ENCODE data around the gene NCBP3.
"Not testable (repeated sequence)": the region's sequence is repeated elsewhere in the genome, so short reads cannot be mapped to it uniquely, and the experiment has no call there.

The NCBP3 gene

DNA sequence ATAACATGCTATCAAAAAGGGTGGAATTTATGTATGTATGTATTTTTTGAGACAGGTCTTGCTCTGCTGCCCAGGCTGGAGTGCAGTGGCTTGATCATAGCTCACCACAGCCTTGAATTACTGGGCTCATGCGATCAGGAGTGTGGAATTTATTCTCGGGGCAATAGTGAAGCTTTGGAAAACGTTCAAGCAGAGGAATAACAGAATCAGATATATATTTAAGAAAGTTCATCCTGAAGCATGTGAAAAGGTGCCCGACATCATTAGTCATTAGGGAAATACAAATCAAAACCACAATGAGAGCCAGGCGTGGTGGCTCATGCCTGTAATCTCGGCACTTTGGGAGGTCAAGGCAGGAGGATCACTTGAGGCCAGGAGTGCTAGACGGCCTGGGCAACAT, 37.3 kb downstream of the NCBP3 start:
- DNase-seq, result no peak

DNA sequence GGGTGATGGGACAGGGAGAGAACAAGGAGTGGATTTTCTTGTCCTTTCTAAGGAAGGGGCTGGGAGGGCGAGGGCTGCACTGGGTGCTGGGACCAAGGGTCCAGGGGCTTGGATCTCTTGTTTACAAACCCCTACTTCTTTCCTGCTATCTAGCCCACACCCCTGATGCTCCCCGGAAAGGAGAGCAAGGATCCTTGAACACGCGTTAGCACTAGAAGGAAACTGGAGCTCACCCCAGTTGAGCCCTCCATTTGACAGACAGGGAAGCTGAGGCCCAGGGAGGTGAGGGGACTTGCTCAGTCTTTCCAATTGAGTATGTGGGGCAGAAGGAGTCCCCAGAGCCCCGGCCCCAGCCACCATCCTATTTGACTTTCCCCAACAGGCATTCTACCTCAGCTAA, 40.5 kb downstream of the NCBP3 start:
- no peak for DNase-seq

DNA sequence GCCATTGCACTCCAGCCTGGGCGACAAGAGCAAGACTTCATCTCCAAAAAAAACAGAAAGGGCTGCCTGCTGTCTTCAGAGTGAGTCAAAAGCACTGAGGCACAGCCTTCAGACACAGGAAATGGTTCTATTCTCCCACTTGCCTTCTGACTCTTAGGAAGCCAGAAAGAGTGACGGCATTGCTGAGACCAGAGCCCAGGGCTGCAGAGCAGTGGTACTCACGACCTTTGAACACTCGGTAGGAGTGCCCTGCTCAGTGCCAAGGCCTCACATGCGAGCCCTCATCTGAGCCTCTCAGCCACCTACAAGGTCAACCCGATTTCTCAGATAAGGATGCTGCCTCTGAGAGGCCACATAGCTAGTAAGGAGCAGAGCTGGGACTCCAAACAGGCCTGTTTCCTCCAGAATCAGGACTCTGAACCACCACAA, 41.5 kb downstream of the NCBP3 start:
- DNase-seq, result no peak

DNA sequence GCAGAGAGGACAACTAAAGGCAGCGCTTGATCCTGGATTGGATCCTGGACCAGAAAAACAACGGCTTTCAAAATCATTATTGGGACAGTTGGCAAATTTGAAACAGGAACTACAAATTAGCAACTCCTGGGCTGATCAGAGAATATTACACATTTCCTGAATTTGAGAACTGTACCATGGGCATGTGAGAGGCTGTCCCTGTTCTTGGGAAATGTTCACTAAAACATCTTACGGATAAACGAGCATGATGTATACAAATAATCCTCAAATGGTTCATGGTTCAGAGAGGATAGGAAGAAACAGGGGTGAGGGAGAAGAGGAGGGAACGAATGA, 42.8 kb downstream of the NCBP3 start:
- DNase-seq, result no peak

DNA sequence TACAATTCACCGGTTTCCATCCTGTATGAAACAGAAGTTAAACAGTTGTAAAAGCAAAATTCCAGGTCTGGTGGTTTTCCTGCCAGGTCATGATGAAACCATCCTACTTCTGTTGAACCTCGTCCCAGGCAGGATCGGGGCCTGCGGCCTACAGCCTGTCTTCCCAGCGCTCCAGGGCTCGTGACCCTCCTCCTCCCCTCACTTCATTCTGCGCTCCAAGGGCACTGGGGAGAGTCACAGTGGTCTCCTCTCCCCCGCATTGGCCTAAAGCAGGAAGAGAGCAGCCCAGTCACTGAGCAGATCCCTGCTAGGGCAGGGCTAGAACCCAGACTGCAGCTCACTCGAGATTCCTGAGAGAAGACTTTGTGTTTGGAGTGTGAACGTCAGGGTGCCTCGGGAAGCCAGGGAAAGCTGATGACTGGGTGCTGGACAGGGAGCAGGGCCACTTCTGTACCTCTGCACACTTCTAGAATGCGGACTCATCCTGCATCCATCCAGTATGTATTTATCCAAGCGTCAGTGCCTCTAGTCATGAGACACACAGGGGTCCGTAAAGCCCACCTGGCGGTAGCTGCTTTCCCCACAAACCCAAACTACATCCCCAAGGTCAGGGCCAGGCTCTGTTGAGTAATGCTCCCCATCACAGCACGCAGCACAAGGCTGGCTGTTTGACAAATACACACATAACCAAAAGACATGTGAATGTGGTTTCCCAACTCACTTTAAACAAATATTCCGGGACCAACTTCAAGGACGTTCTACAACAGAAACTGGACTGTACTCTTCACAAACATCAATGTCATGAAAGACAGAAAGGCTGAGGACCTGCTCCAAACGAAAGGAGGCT, 43.4 kb downstream of the NCBP3 start:
- no peak for DNase-seq

DNA sequence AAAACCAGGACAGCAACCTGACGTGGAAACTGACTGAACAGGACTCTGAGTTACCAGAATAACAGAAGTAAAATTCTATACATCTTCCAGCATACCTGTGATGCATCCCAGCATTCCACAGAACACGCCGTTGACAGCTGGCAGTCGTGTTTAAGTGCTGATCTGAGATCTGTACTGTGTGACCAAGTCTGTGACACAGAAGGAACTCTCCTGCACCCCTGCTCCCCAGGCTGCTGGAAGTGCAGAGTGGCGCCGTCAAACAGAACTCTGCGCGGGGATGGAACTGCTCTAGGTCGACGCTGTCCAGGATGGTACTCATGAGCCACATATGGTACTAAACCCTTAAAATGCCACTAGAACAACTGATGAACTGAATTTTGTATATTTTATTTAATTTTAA, 44.3 kb downstream of the NCBP3 start:
- no peak for DNase-seq

DNA sequence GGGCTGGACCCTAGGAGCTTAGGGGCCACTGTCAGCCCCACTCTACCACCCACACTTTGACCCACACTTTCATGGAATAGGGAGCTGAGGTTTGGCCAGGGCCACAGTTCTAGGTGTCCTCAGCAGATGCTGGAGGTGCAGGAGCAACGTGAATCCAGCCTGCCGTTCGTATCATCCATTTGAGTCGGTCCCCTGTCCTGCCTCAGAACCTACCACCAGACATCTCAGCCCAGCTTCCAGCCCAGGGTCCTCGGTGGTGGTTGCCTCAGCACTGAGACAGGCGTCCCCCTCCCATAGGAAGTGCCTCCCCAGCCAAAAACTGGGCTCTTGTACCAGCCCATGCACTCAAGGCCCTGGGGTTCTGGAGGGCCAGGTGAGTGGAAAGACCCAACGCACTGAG, 44.7 kb downstream of the NCBP3 start:
- DNase-seq, result no peak

DNA sequence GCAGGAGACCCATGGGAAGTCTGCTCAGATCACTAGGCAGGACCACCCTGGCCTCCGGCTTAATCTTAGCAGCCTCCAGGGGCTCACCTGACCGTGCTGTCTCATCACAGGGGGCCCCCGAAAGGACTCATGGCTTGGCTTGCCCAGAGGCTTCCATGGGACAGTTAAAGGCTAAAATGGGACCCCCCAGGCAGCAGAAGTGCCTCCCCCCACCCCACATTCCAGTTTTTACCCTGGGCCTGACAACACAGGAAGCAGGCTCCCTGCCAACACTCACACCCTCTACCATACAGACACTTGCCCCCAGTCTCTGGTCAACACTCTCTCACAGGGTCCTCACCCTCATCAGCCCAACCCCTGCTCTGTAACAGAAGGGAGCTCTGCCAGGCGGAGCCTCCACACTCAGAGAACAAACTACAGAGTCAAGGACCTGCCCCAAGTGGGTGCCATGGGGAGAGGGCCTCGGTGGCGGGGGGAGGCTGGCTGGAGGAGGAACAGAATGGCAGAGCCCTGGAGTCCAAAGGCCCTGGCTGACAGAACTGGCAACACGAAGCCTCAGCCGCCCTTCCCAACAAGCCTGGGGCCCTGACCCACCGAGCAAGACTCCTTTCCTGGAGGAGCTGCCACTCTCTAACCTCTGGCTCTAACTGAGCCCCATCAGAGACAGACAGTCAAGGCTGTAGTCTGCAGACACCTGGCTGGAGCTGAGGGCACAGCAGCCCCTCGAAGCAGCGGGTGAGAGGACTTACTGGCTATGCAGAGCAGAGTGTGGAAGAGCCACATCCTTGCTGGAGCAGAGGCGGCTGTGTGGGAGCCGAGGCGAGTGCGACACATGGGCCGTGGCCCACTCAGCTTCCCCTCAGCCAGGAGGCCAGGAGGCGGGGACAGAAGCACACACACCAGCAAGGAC, 45.4 kb downstream of the NCBP3 start, which contains the start of gene ITGAE:
Gene ITGAE (minus strand): TSS at position 827 of the 910 bp plus-strand sequence. CDS start 44 bp downstream, at position 783.
- DNase-seq, result no peak

DNA sequence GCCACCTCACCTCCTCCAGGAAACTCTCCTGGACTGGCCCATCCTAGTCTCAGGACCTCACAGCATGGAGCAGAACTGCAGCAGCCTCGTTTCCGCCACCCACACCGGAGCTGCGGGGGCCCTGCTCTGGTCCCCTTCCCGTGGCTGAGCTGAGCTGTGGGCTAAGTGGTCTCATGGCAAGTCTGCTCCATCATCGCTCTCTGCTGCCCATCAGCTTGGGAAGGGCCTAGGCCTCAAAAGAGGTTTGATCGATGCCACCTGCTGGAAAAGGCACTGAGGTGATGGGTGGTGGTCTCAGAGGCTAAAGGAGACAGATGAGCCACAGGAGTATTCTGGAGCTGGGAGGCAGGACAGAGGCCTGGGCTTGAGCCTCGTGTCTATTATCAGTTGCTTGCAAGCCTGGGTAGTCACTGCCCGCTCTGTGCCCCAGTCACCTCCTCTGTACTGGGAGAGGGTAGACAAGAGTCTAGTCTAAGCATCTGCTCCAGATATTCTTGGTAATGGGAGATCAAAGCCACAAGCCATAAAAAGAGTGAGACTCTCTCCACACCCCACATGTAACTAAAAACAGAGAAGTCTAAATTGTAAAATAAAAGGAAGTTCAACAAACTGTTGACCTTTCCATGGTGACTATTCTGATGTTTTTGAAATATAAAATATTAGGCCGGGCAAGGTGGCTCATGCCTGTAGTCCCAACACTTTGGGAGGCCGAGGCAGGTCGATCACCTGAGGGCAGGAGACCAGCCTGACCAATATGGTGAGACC, 46.7 kb downstream of the NCBP3 start:
- DNase-seq, result no peak

DNA sequence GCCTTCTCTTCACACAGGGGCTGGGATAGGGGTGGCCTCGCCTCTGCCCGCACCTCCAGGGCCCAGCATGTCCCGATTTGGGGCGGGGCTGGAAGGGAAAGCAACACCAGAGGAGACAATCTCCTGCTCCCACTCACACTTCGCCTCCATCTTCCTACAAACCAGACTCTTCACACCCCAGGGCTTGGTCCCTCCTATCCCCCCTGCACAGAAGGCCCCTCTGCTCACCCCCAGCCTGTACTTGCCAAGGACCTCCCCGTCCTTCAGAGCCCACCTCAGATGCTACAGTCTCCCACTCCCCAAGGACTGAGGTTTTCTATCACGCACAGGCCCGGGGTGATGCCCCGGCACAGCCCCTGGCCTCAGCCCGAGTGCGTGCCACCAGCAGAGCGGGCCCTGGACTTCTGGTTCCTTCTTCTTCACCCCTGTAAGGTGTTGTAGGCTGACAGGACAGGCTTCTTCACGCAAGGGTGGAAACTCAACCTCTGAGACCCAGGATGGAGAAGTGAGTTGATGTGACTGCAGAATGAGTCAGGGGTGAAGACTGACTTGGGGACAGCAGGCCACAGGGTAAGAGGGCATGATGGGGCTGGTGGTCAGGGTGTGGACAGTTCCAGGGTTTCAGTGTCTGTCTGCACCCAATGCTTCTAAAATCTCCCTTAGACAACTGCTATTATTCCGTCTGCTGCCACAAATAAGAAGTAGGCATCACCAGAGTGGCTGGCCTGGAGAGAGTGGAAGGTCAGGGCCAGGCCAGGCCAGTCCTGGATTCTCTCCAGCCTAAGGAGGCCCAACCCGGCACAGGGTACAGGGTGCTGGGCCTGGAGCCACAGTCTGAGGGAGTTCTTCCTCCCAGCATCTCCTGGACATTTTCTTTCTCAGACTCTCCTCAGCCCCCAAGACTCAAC, 47.5 kb downstream of the NCBP3 start:
- no peak for DNase-seq

DNA sequence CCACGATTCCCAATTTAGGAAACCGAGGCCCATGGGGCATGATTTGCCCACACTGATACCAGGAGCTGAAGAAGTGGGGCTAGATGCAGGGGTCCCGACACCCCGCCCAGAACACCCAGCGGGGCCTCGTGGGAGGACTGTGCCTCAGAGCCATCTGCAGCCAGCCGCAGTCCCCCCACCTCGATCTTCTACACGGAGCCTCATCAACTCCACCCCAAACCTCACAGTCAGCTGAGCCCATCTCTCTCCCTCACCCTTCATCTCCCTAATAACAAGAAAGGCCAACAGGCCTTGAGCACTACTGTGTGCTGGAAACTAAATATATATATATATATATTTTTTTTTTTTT, 49.2 kb downstream of the NCBP3 start:
- DNase-seq, result no peak

DNA sequence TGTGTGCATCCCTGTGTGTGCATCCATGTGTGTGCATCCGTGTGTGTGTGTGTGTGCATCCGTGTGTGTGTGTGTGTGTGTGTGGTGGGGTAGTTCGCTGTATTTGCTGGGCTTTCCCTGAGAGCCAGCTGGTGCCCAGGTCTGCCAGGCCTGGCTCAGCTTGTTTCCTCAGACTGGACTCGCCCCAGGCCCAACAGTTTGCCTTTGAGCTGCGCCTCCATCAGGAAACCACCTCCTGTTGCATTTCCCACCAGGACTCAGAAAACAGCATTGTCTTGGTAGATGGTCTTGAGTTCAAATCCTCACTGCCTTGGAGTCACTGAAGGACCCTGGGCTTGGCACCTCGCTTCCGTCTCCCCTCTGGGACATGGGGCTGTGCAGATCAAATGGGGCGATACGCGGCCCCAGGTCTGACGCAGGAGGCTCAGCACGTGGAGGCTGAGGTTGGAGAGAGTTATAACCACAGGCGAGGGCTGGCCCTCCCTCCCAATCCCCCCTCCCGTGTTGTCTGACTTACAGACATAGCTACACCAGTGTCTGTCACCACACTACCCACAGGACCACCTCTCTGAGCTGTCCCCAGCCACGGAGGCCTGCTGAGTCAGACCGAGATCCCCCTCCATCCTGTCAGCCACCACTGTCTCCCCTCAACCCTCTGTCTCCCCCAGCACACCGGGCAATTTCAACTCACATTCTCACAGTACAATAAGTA, 49.8 kb downstream of the NCBP3 start:
- no peak for DNase-seq

DNA sequence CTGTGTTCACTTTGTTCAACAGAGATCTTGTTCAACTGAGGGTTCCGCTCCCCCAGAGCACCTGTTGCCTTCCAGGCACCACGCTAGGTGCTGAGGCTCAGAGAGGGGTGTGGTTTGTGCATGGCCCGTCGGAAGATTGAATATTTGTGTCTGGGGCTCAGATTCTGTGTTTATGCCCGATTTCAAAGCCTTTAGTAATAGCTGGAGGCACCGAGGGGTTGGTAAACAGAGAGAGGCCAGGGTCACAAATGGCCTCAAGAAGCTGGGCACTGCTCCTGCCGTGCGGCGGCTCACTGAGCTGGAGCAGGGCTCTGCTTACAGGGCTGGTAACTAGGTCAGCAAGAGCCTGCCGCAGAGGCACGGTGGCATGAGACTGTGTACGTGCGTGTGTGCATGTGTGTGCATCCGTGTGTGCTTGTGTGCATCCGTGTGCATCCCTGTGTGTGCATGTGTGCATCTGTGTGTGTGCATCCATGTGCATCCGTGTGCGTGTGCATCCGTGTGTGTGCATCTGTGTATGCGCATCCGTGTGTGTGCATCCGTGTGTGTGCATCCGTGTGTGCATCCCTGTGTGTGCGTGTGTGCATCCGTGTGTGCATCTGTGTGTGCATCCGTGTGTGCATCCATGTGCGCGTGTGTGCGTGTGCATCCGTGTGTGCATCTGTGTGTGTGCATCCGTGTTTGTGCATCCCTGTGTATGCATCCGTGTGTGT, 50.5 kb downstream of the NCBP3 start:
- DNase-seq, result no peak

DNA sequence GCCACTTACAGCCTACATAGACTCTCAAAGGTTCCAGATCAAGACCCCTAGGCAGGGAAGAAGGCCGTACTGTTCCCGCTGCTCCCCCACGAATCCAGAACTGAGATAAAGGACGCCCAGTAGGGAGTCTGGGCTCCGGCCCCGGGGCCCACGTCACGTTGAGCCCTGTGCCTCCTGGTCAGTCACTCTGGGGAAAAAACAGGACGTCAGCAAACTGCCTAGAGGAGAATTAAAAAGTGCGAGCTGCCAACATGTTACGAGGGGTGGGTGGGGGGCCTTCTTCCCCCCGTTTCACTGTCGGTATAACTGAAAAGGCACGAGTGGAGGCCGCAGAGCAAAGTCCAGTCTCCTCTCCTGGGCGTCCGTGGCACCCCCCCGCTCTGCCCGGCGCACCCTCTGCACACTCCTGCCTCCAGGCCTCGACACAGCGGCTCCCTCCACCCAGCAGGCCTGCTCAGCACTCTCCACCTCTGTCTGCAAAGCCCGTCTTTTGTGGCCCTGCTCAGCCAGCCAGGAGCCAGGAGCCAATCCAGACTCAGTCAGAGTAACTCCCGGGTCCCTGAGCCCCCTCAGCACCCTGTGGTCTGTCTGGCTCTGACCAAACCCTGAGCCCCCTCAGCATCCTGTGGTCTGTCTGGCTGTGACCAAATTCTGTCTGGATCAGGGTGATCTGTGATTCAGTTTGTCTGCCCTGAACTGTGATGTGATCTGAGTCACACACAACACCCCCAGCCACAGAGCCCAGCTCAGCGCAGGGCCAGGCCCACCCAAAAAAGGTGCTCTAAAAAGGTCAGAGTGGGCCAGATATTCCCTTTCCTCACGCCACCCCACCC, 51.3 kb downstream of the NCBP3 start:
- no peak for DNase-seq

DNA sequence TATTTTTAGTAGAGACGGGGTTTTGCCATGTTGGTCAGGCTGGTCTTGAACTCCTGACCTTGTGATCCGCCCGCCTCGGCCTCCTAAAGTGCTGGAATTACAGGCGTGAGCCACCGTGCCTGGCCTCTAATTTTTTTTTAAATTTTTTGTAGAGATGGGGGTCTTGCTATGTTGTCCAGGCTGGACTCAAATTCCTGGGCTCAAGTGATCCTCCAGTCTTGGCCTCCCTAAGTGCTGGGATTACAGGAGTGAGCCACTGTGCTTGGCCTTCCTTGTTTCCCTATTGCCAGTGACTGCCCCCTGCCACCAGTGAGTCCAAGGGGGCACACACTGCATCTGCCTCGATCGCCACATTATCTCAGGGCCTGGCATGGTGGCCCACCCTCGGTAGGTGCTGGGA, 51.9 kb downstream of the NCBP3 start:
- DNase-seq, result not testable (repeated sequence)

DNA sequence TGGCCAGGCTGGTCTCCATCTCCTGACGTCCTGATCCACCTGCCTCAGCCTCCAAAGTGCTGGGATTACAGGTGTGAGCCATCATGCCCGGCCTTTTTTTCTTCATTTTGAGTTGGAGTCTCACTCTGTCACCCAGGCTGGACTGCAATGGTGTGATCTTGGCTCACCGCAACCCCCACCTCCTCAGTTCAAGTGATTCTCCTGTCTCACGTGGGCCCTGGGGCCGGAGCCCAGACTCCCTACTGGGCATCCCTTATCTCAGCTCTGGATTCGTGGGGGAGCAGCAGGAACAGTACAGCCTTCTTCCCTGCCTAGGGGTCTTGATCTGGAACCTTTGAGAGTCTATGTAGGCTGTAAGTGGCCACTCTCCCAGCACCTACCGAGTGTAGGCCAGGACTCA, 52.8 kb downstream of the NCBP3 start:
- not testable (repeated sequence) for DNase-seq

DNA sequence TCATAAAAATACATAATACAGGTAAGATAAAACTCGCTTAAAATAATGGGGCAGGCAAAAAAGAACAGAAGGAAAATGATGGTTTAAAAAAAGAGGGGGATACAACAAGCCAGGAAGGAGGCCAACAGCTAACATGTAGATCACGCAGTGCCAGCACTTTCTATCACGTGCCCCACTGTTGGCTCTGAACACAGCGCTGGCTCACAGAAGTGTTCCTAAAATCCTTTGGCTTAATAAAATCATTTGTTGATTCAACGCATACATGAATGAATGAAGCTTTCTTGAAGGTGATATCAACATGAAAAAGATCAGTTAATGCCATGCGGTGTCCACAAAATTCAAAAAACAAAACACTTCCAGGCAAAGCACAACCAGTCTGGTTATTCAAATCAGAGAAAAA, 53.6 kb downstream of the NCBP3 start:
- DNase-seq, result no peak

DNA sequence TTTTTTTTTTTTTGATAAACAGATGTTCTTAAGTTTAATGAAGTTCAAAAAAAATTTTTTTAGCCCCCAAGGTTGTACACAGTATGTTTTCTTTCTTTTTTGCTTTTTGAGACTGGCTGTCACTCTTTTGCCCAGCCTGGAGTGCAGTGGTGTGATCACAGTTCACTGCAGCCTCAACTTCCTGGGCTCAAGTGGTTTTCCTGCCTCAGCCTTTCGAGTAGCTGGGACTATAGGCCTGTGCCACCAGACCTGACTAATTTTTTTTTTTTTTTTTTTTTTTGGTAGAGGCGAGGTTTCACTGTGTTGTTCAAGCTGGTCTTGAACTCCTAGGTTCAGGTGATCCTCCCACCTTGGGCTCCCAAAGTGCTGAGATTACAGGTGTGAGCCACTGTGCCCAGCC, 57.8 kb downstream of the NCBP3 start:
- no peak for DNase-seq

DNA sequence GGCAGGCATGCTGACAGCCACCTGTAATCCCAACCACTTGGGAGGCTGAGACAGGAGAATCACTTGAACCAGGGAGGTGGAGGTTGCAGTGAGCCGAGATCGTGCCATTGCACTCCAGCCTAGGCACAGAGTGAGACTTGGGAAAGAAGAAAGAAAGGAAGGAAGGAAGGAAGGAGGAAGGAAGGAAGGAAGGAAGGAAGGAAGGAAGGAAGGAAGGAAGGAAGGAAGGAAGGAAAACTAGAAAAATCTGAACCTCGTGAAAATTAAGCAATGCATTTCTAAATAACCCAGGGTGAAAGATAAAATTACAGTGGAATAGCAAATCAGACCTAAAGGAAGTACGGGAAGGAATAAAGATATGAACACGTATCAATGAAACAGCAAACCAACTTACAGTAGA, 60.7 kb downstream of the NCBP3 start:
- DNase-seq, result not testable (repeated sequence)

DNA sequence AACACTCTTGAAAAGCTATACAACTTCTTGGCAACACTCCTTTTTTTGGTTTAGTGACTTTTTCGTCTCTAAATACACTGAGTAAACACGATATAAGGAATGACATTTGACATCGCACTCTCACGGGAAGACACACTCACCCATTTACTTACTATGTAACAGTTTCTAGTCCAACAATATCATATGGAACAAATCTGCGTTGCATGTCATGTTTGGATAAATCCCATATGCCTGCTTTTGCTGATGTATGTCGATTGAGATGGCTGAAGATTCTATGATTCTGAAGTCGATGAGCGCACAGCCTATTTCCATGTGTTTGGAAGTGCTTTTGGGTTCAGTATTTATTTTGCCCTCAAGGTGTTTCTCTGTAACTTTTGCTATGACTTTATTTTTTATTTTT, 63.3 kb downstream of the NCBP3 start:
- no peak for DNase-seq

All from NCI-H187 (cell line).